Measurements from ENCODE around the gene DGCR2. TPM values are rescaled to one million over a fixed set of nuclear protein-coding genes. Genes with fewer than 3 reads are reported as not detected.

Gene DGCR2
- total and polyA plus RNA-seq, 2 of the 4 experiments (the other 2 are of a cell fraction) = 17.2 to 35.4 TPM

DNA sequence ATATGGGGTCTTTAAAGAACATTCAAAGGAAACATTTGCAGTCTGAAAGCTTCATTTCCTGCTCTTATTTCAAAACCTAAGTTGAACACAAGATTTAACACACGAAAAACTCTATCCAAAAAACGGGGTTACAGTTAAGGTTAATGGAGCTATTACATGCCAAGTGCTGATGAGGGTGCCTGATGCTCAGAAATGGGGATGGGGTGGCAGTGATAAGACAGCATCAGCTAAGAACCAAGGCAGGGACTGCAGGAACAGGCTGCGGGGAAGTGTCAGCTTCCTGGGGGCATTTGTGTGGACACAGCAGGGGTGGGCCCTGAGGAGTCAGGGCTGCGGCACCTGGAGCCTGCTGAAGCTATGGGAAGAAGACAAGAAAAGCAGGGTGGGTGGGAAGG is 12.2 kb downstream of the DGCR2 start:
- TF ChIP-seq, protein P1, sequence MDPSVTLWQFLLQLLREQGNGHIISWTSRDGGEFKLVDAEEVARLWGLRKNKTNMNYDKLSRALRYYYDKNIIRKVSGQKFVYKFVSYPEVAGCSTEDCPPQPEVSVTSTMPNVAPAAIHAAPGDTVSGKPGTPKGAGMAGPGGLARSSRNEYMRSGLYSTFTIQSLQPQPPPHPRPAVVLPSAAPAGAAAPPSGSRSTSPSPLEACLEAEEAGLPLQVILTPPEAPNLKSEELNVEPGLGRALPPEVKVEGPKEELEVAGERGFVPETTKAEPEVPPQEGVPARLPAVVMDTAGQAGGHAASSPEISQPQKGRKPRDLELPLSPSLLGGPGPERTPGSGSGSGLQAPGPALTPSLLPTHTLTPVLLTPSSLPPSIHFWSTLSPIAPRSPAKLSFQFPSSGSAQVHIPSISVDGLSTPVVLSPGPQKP (IDR thresholded peaks at IDR 0.05; ENCODE audit: borderline replicate concordance, low read depth, low read length) = no peak
- TF ChIP-seq MAZ (IDR thresholded peaks at IDR 0.05; ENCODE audit: borderline replicate concordance, low read depth, low read length) (no peak), NFE2L2 (IDR thresholded peaks at IDR 0.05; ENCODE audit: low read depth, low read length) (no peak), CEBPB (IDR thresholded peaks at IDR 0.05; ENCODE audit: low read depth, low read length) (no peak), RAD21 (IDR thresholded peaks at IDR 0.05; ENCODE audit: low read length) (no peak), BHLHE40 (IDR thresholded peaks at IDR 0.05; ENCODE audit: low read depth, low read length) (no peak), CHD1 (IDR thresholded peaks at IDR 0.05; ENCODE audit: low read depth, low read length) (no peak), MAFK (IDR thresholded peaks at IDR 0.05; ENCODE audit: low read depth, low read length) (no peak), RCOR1 (IDR thresholded peaks at IDR 0.05; ENCODE audit: insufficient replicate concordance, low read length) (no peak), FOS (IDR thresholded peaks at IDR 0.05; ENCODE audit: low read depth, low read length) (no peak), POLR2A (IDR thresholded peaks at IDR 0.05; ENCODE audit: low read depth, low read length) (no peak), RFX5 (IDR thresholded peaks at IDR 0.05; ENCODE audit: low read depth, low read length) (no peak), MXI1 (IDR thresholded peaks at IDR 0.05; ENCODE audit: borderline replicate concordance, low read depth, low read length) (no peak)
- TF ChIP-seq, protein P2, sequence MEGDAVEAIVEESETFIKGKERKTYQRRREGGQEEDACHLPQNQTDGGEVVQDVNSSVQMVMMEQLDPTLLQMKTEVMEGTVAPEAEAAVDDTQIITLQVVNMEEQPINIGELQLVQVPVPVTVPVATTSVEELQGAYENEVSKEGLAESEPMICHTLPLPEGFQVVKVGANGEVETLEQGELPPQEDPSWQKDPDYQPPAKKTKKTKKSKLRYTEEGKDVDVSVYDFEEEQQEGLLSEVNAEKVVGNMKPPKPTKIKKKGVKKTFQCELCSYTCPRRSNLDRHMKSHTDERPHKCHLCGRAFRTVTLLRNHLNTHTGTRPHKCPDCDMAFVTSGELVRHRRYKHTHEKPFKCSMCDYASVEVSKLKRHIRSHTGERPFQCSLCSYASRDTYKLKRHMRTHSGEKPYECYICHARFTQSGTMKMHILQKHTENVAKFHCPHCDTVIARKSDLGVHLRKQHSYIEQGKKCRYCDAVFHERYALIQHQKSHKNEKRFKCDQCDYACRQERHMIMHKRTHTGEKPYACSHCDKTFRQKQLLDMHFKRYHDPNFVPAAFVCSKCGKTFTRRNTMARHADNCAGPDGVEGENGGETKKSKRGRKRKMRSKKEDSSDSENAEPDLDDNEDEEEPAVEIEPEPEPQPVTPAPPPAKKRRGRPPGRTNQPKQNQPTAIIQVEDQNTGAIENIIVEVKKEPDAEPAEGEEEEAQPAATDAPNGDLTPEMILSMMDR (conservative IDR thresholded peaks at IDR 0.05; ENCODE audit: low read depth, low read length) = no peak
- TF ChIP-seq, protein P3, sequence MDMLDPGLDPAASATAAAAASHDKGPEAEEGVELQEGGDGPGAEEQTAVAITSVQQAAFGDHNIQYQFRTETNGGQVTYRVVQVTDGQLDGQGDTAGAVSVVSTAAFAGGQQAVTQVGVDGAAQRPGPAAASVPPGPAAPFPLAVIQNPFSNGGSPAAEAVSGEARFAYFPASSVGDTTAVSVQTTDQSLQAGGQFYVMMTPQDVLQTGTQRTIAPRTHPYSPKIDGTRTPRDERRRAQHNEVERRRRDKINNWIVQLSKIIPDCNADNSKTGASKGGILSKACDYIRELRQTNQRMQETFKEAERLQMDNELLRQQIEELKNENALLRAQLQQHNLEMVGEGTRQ (IDR thresholded peaks at IDR 0.05; ENCODE audit: low read depth, low read length) = no peak
- no peak overlapping the region for H3K9ac ChIP-seq (ENCODE audit: low read depth, low read length)
- no peak overlapping the region for H4K8ac ChIP-seq (ENCODE audit: low read depth in 2 of 2, low read length in 2 of 2)
- in situ Hi-C loops (cut with MboI; ENCODE audit: low sequenced_read_pairs) = no loop called here
- H3K56ac ChIP-seq (ENCODE audit: extremely low read depth, insufficient read depth, low read length) = no peak overlapping the region
- H2AFZ ChIP-seq (replicated peaks; ENCODE audit: low read length, poor library complexity) = peak overlapping the region; percentile 53
- 20% methylated on average over 1 of the region's 4 CpGs; no CpG with 5 or more reads in 1 of the 2 experiments for WGBS, 2 experiments (ENCODE audit: extremely low coverage in 2 of 2, insufficient read length in 1 of 2)
- no peak overlapping the region for H4K5ac ChIP-seq (ENCODE audit: low read depth, low read length)
- DNase-seq (no peak), ATAC-seq (ENCODE audit: low read depth) (no peak)
- ChIA-PET POLR2A (ENCODE audit: unreplicated experiment) (no interaction called here), CTCF (no interaction called here)
- H2BK15ac ChIP-seq (ENCODE audit: low read depth, low read length) = no peak overlapping the region
- H3K9me3 ChIP-seq (ENCODE audit: control insufficient read depth, insufficient read depth, low read length) = no peaks in the 10 kb centered on the region
- dilution Hi-C loops (cut with HindIII; ENCODE audit: low sequenced_read_pairs, unreplicated experiment) = no loop called here
- no peak overlapping the region for H2BK120ac ChIP-seq (ENCODE audit: low read depth, low read length)
- no peak overlapping the region for H3K23ac ChIP-seq (ENCODE audit: low read depth, low read length)
- peaks cover 34% of the 10 kb centered on the region for H3K9me1 ChIP-seq (ENCODE audit: insufficient read depth, low read length)
- no TSS peak for BruUV-seq (replicated peaks)
- H4K91ac ChIP-seq (ENCODE audit: insufficient read depth, low read depth, low read length) = no peak overlapping the region
- H3K4me2 ChIP-seq (ENCODE audit: low read depth, low read length) = no peak overlapping the region
- H3K4me1 ChIP-seq (ENCODE audit: control insufficient read depth, insufficient read depth, low read length) = peaks cover 16% of the 10 kb centered on the region
- no peak overlapping the region for H3K4me3 ChIP-seq (ENCODE audit: insufficient read depth, low read depth, low read length)
- H2AK5ac ChIP-seq (ENCODE audit: low read depth, low read length) = no peak overlapping the region
- H3K18ac ChIP-seq (ENCODE audit: low read depth, low read length) = no peak overlapping the region
- H3K79me1 ChIP-seq (ENCODE audit: low read depth in 1 of 2, low read length in 2 of 2) = peaks cover 21 to 81% of the 10 kb centered on the region in 2 experiments
- H3K4ac ChIP-seq (ENCODE audit: low read depth, low read length) = no peak overlapping the region
- no peak overlapping the region for H2AK9ac ChIP-seq (replicated peaks; ENCODE audit: low read depth, low read length, poor library complexity)
- no peaks in the 10 kb centered on the region for H3K36me3 ChIP-seq (ENCODE audit: control insufficient read depth, insufficient read depth, low read length)
- no peak overlapping the region for H3K27ac ChIP-seq (ENCODE audit: insufficient read depth, low read length)
- no peak overlapping the region for H2BK5ac ChIP-seq (ENCODE audit: low read depth, low read length, poor library complexity, severe bottlenecking)
- intact Hi-C loops (cut with micrococcal nuclease) = no loop called here
- no peak overlapping the region for H2BK20ac ChIP-seq (ENCODE audit: low read depth, low read length)
- no peaks in the 10 kb centered on the region for H3K27me3 ChIP-seq (ENCODE audit: control insufficient read depth, insufficient read depth, low read length)
- no peak overlapping the region for H3K14ac ChIP-seq (replicated peaks; ENCODE audit: low read depth, low read length)
- peaks cover 85% of the 10 kb centered on the region for H4K20me1 ChIP-seq (ENCODE audit: insufficient read depth, low read length)

Measured in IMR-90 (cell line).